OCI-M2 (cell line): ENCODE results near the gene TOX2.

Experiments used
- DNase-seq: peaks from one replicate; lab custom pipeline; 2025; ENCODE audit not compliant: unreplicated experiment; lab: John Stamatoyannopoulos, UW

TOX2 gene

GRCh38 chr20:43914311-43915210, at the start of gene TOX2:
Gene TOX2, plus strand, starts transcription at chr20:43914852. Its CDS starts 40 bp downstream, at chr20:43914892.
- DNase-seq: no peak

GRCh38 chr20:43868091-43868490, 46.6 kb upstream of the TOX2 start:
- DNase-seq: no peak

- no peak for DNase-seq
Observed at GRCh38 chr20:43870484-43870883, 44.2 kb upstream of the TOX2 start.

DNA sequence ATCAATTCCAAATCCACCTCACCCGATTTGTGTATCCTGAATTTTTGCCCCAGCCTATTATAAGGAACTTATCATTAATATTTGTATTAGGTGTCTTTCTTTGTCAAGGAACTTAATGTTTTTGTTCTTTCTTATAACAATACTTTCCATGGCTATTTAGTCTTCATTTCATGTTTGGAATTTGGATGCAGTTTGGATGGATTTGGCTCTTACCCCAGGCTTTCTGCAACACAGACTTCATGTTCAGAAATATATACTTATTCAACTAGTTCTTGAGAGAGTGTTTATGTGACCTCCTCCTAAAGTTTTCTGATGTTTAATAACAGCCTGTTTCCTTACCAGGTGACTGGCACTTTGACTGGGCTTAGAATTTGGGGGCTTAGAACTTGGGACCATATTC, 35.9 kb upstream of the TOX2 start:
- DNase-seq: no peak

DNA sequence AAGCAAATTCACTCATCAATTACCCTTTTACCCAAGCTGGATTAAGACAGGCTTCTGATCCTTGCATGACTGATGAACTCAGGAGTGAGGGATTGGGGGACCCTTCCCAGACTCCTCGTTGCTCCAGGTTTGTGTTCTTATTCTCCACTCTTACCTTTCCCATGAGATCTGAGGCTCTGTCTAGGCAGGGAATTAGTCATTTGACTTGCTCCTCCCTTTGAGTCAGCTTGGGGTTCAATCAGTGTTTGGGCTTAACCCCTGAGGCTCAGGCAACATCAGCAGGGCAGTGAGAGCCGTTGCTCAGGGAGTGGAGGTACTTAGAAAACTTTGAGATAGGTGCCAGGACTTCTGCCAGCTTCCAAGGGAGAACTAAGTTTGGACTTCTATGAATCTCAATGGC, 20.7 kb upstream of the TOX2 start:
- no peak for DNase-seq

- no peak for DNase-seq
Observed at GRCh38 chr20:43894491-43894890, 20.2 kb upstream of the TOX2 start.

- DNase-seq: no peak
Observed at GRCh38 chr20:43895235-43895634, 19.4 kb upstream of the TOX2 start.

GRCh38 chr20:43899274-43900120, 15.2 kb upstream of the TOX2 start:
- DNase-seq: no peak

- no peak for DNase-seq
Observed at GRCh38 chr20:43900121-43900466, 14.6 kb upstream of the TOX2 start.

GRCh38 chr20:43900496-43900895, 14.2 kb upstream of the TOX2 start:
- no peak for DNase-seq

- no peak for DNase-seq
Observed at GRCh38 chr20:43901296-43901695, 13.4 kb upstream of the TOX2 start.

DNA sequence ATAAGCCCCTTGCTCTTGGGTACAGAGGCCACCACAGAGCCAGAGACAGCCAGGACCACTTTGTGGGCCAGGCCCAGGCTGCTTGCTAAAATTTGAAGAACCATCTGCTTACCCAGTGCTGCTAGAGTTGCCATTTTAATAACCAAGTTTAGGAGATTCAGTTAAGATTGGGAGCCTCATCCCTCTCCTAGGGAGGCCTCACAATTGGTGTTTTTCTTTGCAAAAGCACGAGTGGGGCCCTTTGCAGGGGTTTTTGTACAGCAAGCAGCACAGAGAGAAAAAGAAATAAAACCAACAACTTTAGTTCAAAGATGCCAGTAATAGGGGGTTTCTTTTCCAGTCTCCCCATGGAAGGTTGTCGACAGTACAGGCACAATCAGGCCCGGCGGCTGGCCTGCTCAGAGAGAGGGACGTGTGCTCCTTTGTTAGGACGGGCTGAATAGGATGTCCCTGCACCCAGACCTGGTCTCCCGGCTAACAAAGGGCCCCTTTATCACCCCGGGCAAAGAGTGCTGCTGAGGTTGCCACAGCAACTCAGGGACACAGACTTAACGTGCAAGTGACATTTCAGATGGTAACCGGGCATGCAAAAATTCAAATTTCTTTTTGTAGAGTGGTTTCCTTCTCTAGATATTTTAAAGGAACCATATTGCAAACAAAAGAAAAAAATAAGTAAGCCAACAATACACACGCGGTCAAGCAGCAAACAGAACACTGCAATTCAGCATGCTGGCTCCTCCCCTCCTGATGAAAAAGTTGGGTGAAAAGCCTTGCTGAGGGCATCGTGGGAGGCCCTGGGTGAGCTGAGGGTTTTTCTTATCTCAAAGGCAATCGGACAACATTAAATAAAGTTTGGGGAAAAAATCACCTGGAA, 10.5 kb upstream of the TOX2 start:
- no peak for DNase-seq

DNA sequence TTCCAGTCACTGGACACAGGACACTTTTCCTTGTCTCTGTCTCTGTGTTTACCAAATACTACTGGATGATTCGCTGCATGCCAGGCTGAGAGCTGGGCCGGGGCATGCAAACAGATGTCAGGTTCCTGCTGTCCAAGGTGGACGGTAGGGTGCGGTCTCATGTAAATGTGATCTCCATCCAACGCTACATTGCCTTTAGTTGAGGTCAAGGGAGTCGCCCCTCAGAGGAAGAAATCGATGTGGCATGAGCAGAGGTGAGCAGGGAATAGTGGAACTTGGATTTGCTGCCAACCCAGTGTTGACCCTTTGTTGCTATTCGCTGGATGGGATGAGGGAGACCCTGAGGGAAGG, 9.8 kb upstream of the TOX2 start:
- DNase-seq: no peak

GRCh38 chr20:43906505-43907034, 8.1 kb upstream of the TOX2 start:
- no peak for DNase-seq

DNA sequence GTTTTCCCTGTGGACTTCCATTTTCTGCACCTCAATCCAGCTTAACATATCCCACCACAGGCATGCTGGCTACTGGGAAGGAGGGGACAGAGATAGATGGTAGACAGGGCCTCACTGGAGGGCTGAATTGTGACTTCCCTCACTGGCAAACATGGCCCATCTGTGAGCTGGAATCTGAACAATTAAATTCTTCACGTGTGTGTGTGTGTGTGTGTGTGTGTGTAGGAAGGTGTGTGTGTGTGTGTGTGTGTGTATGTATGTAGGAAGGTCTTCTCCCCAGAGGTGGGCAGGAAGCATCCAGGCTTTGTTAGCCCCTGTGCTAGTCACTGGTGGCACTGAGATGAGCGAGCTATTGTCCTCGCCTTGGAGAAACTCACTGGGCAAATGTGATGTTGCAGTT, 5.4 kb upstream of the TOX2 start:
- no peak for DNase-seq

DNA sequence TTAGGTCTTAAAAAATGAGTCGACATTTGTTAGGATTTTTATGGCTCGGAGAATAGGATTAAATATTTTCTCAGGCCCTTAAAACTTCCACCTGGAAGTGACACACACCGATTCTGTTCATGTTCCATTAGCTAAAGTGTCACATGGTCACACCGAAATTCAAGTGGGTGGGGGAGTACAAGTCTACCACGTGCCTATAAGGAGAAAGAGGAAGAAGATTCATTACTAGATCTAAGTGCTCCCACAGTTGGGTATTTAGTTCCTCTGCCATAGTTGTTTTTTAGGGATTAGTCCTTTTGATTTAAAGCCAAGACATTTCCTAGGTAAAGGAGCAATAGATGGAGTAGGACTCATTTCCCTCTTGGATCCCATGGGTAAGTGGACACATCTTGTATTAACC, 4.9 kb upstream of the TOX2 start:
- DNase-seq: no peak

DNA sequence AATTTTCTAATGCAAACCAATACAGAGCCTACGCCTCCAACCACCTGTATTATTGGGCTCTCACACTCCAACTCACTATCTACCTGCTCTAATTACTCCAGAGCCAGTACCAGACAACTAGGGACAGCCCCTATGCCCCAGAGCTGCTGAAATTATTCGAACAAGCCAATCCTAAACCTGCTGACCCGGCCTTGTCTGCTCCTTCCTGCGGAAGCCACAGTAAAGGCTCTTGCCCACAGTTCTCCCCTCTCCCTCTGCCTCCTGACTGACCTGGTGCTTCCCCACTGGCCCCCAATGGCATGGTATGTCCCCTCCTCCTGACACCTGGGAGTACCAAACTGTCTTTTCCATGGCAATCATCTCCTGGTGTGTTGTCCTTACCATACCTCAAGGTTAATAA, 4.1 kb upstream of the TOX2 start:
- no peak for DNase-seq

DNA sequence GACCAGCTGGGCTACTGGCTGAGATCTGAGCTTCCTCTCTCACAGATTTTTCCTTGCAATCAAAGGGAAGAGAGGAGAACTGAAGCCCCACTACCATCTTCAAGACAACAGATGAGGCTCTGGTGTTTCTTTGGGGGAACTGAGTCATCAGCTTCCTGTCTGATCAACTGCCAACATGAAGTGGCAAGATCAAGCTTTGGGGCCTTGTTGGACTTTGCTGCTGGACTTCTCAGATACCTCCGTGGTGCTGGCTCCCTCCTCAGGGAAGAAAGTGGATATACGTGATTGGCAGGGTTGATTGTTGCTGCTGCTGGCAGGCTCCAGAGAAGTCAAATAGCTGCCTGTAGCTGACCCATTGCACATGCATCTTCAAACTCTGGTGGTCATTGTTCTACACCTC, 3.6 kb upstream of the TOX2 start:
- DNase-seq: no peak

DNA sequence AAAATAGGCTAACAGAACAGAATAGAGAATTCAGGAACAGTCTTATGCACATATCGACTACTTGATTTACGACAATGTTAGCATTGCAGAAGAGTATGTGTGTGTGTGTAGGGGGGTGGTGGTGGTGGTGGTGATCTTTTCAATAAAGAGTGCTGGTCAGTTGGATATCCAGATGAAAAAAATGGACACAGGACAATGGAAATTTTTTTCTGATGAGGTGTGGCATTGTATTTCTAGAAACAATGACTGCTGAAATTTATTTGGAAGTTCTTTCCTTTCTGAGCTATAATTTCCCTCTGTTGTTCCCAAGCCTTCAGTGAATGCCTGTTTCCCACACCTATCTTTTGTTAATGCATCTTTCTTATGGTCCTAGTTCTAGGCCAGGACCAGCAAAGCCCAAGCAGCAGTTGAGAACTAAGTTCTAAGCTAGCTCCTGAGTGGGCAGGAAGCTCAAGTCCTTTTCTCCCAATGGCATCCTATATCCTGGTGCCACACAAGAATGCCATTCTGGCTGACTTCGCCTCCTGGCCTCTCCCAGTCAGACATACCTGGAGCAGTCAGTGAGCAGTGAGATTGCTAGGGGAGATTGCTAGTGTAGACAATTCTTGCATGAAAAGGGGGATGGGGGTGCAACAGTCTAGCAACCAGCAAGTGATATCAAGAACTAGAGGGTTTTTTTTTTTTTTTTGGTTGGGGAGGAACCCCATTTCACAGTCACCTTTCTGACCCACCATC, 1.2 kb upstream of the TOX2 start:
- no peak for DNase-seq
